Testis (tissue), 2 donors: ENCODE data around the gene KIFC3.

Experiments
- POLR2A ChIP-seq: fragments of 450-650 bp; IDR thresholded peaks from one replicate; pipeline ENCODE4 v1.6.1; 2017; ENCODE audit warnings: antibody characterized with exemption, mild to moderate bottlenecking, moderate library complexity
- TF ChIP-seq, protein P1 (sequence below), 3 experiments: fragments of 450-650 bp in 2 of 3; fragments of 200-600 bp in 1 of 3; sonication (generic) in 1 of 3; IDR thresholded peaks; one replicate each; pipeline ENCODE4 v1.5.1; 2016 to 2019; ENCODE audit warnings: antibody characterized with exemption in 3 of 3, mild to moderate bottlenecking in 2 of 3, moderate library complexity in 1 of 3

GRCh38 chr16:57846078-57846697, 43.9 kb upstream of the KIFC3 start:
- TF ChIP-seq, protein P1, sequence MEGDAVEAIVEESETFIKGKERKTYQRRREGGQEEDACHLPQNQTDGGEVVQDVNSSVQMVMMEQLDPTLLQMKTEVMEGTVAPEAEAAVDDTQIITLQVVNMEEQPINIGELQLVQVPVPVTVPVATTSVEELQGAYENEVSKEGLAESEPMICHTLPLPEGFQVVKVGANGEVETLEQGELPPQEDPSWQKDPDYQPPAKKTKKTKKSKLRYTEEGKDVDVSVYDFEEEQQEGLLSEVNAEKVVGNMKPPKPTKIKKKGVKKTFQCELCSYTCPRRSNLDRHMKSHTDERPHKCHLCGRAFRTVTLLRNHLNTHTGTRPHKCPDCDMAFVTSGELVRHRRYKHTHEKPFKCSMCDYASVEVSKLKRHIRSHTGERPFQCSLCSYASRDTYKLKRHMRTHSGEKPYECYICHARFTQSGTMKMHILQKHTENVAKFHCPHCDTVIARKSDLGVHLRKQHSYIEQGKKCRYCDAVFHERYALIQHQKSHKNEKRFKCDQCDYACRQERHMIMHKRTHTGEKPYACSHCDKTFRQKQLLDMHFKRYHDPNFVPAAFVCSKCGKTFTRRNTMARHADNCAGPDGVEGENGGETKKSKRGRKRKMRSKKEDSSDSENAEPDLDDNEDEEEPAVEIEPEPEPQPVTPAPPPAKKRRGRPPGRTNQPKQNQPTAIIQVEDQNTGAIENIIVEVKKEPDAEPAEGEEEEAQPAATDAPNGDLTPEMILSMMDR (IDR thresholded peaks at IDR 0.05) = no peak
- no peak for TF ChIP-seq POLR2A
